ENCODE measurements around the gene CNP.

Gene CNP

DNA sequence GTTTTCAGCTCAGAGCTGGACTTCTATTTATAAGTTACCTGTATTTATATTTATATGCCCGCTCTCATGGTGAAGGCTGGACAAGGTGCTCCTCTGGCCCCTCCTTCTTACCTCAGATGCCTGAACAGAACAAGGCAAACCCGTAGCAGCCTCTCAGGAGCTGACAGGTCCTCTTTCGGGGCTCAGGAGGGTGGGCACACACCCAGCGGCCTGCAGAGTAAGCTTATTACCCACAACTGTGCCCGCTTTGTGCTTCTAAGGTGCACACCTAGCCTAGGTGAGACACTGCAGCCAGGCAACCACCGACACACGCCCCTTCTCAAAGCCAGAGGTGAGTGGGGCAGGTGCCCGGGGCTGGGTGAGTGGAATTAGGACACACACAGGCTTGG is 58.6 kb downstream of the CNP start:
- in situ Hi-C loops (cut with HindIII; ENCODE audit: low pct_unique_long_range_greater_than_20kb, low sequenced_read_pairs), result no loop called here
- DNase-seq (ENCODE audit: low read depth in 1 of 2, low spot score in 1 of 2), result no peak
- TF ChIP-seq JUND (IDR thresholded peaks at IDR 0.05; ENCODE audit: low read depth), result no peak

DNA sequence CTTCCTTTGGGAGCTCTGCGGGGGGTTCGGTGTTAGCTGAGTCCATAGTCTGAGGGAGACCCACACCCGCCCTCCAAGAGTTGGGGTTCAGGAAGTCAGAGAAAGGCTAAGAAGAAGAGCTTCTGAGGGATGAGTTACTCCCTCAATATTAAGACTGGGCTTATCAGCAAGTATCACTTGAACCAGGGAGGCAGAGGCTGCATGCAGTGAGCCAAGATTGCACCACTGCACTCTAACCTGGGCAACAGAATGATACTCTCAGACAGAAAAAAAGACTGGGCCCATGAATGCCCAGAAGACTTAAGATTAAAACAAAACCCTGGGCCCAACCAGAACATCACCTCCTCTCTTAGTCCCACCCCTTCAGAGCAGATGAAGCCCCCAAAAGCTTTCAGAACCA is 59.3 kb downstream of the CNP start:
- no peak for TF ChIP-seq JUND (IDR thresholded peaks at IDR 0.05; ENCODE audit: low read depth)
- DNase-seq (ENCODE audit: low read depth in 1 of 2, low spot score in 1 of 2), result no peak
- in situ Hi-C loops (cut with HindIII; ENCODE audit: low pct_unique_long_range_greater_than_20kb, low sequenced_read_pairs), result no loop called here

DNA sequence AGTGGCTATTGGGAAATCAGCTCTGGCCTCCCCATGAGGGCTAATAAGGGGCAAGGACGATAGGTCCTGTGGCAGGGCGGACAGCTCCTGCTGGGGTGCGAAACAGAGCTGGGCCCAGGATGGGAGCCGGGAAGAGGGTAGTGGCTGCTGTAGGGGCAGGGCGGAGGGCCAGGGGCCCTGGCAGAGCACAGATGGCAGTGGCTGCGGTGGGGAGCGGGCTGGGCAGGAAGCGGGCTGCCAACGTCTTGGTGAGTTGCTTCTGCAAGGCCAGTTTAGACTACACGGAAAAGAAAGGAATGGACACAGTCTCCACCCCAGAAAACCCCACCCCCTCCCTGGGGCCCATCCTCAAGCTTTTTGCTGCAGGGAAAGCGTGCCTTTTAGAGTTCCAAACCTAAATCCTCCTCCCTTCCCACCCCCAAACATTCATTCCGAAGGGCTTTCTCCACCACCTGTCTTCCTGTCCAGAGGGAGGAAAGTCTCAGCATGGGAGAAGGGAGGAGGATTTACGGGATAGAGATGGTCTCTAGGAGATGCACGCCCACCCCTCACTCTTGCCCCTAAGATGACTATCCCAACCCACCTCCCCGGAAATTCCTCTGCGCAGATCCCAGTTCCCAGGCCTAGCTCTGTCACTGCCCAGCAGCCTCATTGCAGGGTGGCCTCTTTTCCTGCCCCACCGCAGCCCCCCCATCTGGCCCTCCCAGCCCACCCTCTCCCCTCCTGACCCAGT is 60.4 kb downstream of the CNP start:
- no peak for TF ChIP-seq JUND (IDR thresholded peaks at IDR 0.05; ENCODE audit: low read depth)
- in situ Hi-C loops (cut with HindIII; ENCODE audit: low pct_unique_long_range_greater_than_20kb, low sequenced_read_pairs), result no loop called here
- DNase-seq (ENCODE audit: low read depth in 1 of 2, low spot score in 1 of 2), result no peak

Data from T47D (cell line).